GM23248 (cell line): ENCODE data around the gene KCNA3. TPM values are rescaled to one million over a fixed set of nuclear protein-coding genes. Genes with fewer than 3 reads are reported as not detected.

ENCODE experiments used
- DNase-seq: peaks from one replicate; pipeline ENCODE4 v3.0.0-alpha.2; 2015
- H2AFZ ChIP-seq: fragments of 200-600 bp; sonication (generic); 2 replicates; pipeline ENCODE4 v1.6.1; 2016; ENCODE audit warnings: antibody characterized with exemption
- H3F3A ChIP-seq: fragments of 200-600 bp; sonication (generic); 2 replicates; pipeline ENCODE4 v1.6.1; 2016; ENCODE audit warnings: mild to moderate bottlenecking, antibody characterized with exemption, mixed run types; ENCODE audit not compliant: insufficient read depth
- H3K27ac ChIP-seq: fragments of 200-600 bp; sonication (generic); 2 replicates; pipeline ENCODE4 v1.5.1; 2016; ENCODE audit warnings: mild to moderate bottlenecking
- H3K27me3 ChIP-seq: fragments of 200-600 bp; sonication (generic); replicated peaks from 2 replicates; pipeline ENCODE4 v1.6.1; 2016; ENCODE audit warnings: mild to moderate bottlenecking; ENCODE audit not compliant: insufficient read depth
- H3K36me3 ChIP-seq: fragments of 200-600 bp; sonication (generic); 2 replicates; pipeline ENCODE4 v1.6.1; 2016; ENCODE audit warnings: low read depth, mild to moderate bottlenecking
- H3K4me1 ChIP-seq: fragments of 200-600 bp; sonication (generic); 2 replicates; pipeline ENCODE4 v1.6.1; 2016; ENCODE audit warnings: mild to moderate bottlenecking; ENCODE audit not compliant: insufficient read depth
- H3K4me2 ChIP-seq: fragments of 200-600 bp; sonication (generic); one replicate; pipeline ENCODE4 v1.6.1; 2016; ENCODE audit warnings: mild to moderate bottlenecking; ENCODE audit not compliant: unreplicated experiment
- H3K4me3 ChIP-seq: fragments of 200-600 bp; sonication (generic); 2 replicates; pipeline ENCODE4 v1.5.1; 2016; ENCODE audit warnings: mild to moderate bottlenecking
- H3K79me2 ChIP-seq: fragments of 200-600 bp; sonication (generic); 2 replicates; pipeline ENCODE4 v1.6.1; 2016; ENCODE audit warnings: mild to moderate bottlenecking; ENCODE audit not compliant: insufficient read depth
- H3K9ac ChIP-seq: fragments of 200-600 bp; sonication (generic); 2 replicates; pipeline ENCODE4 v1.6.1; 2016; ENCODE audit warnings: mild to moderate bottlenecking
- H3K9me2 ChIP-seq: fragments of 200-600 bp; sonication (generic); 2 replicates; pipeline ENCODE4 v1.6.1; 2016; ENCODE audit warnings: mixed run types, mild to moderate bottlenecking, moderate library complexity; ENCODE audit not compliant: insufficient read depth
- H3K9me3 ChIP-seq: fragments of 200-600 bp; sonication (generic); one replicate; pipeline ENCODE4 v1.6.1; 2017; ENCODE audit warnings: low read depth
- H4K20me1 ChIP-seq: fragments of 200-600 bp; sonication (generic); 2 replicates; pipeline ENCODE4 v1.6.0; 2016; ENCODE audit not compliant: insufficient read depth
- EZH2 ChIP-seq: fragments of 200-600 bp; sonication (generic); IDR thresholded peaks from 2 replicates; pipeline ENCODE4 v1.6.1; 2018; ENCODE audit warnings: antibody characterized with exemption, mild to moderate bottlenecking; ENCODE audit not compliant: insufficient read depth, poor library complexity, severe bottlenecking
- EZH2phosphoT487 ChIP-seq: fragments of 200-600 bp; sonication (generic); IDR thresholded peaks from 2 replicates; pipeline ENCODE4 v1.6.1; 2018; ENCODE audit warnings: antibody characterized with exemption, moderate library complexity, mild to moderate bottlenecking, low read depth; ENCODE audit not compliant: insufficient read depth
- WGBS, 2 experiments: methylation state at CpG; one replicate each; pipeline ENCODE4 v1.1.6; 2015 to 2017; ENCODE audit warnings: low lambda C conversion rate in 2 of 2, low coverage in 1 of 2; ENCODE audit errors: missing lambda C conversion rate in 2 of 2; 5-methylcytosine and 5-hydroxymethylcytosine counted together
- in situ Hi-C: fragments of 300-500 bp; cut with MboI; formaldehyde crosslinking; loops from 2 replicates; pipeline ENCODE4 v1.15.0; 2020
- polyA plus RNA-seq: library from polyadenylated mRNA; unstranded; fragments of >200 nt; fragmentation: Nextera tagmentation; extraction: Ambion mirVana; gene quantifications from 2 replicates; pipeline ENCODE4 v1.2.1, GENCODE V29; 2016
- total RNA-seq: library from RNA; depleted of rRNA; stranded (reverse); fragments of >200 nt; shearing (Covaris generic); gene quantifications from 2 replicates; pipeline ENCODE4 v1.2.3, GENCODE V29; 2014; rRNA removed

KCNA3 gene
- total and polyA plus RNA-seq, 2 experiments from 2014 or later = not detected

DNA sequence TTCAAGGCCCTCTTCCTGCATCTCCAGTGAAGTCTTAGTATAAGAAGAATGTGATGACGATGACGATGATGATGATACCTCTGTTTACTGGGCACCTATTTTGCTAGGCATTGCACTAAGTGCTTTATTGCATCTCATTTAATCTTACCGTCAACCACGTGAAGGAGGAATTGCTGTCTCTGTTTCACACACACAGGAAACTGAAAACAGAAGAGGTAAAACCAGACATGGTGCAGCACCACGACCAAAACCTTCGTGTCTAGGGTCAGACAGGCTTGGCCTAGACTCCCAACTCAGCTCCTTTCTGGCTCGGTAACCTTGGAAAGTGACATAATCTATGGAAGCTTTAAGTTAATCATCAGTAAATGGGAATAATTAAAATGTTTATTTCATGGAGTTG, 47.9 kb downstream of the KCNA3 start:
- Histone ChIP-seq H3K9me3 (no peaks in the 10 kb centered on the region), H3F3A (no peaks in the 10 kb centered on the region), H3K27ac (no peak overlapping the region), H3K4me1 (no peaks in the 10 kb centered on the region), H3K27me3 (peaks cover 4% of the 10 kb centered on the region; the same call in 1 of the 2 replicates), H3K36me3 (no peaks in the 10 kb centered on the region), H4K20me1 (no peaks in the 10 kb centered on the region), H3K4me3 (no peak overlapping the region), H3K9ac (no peak overlapping the region), H3K9me2 (no peaks in the 10 kb centered on the region), H3K4me2 (no peak overlapping the region), H2AFZ (no peak overlapping the region), H3K79me2 (no peaks in the 10 kb centered on the region)
- TF ChIP-seq EZH2 (no peak), EZH2phosphoT487 (no peak)
- no peak for DNase-seq
- in situ Hi-C loops = no loop called here
- 40 to 47% methylated on average over 7 of the region's 7 CpGs for WGBS, 2 experiments

Other genes with a start within 250 kb of the KCNA3 start
- gene PROK1, start 223.8 kb downstream of the KCNA3 start, total RNA-seq = not detected in 2 replicates
- not detected in 2 replicates for gene PROK1, start 223.8 kb downstream of the KCNA3 start, polyA plus RNA-seq
- not detected in 2 replicates for gene KCNA10, start 155.8 kb downstream of the KCNA3 start, total RNA-seq
- gene KCNA10, start 155.8 kb downstream of the KCNA3 start, polyA plus RNA-seq = not detected in 2 replicates
- not detected in 2 replicates for gene KCNA2, start 68.6 kb downstream of the KCNA3 start, total RNA-seq
- not detected in 2 replicates for gene KCNA2, start 68.6 kb downstream of the KCNA3 start, polyA plus RNA-seq
- not detected in 2 replicates for gene CD53, start 198.2 kb upstream of the KCNA3 start, total RNA-seq
- gene CD53, start 198.2 kb upstream of the KCNA3 start, polyA plus RNA-seq = 0.33 TPM in 1 of 2 replicates, not detected in the other